GM18517 (cell line): ENCODE measurements around the gene CNIH4.
"Not testable (repeated sequence)": the region's sequence is repeated elsewhere in the genome, so short reads cannot be mapped to it uniquely, and the experiment has no call there.

Source experiments
- ATAC-seq: cut with Tn5 transposase; IDR thresholded peaks from one replicate; pipeline ENCODE4 v1.9.1; 2021; ENCODE audit warnings: mild to moderate bottlenecking, moderate library complexity; ENCODE audit not compliant: unreplicated experiment

CNIH4 gene

DNA sequence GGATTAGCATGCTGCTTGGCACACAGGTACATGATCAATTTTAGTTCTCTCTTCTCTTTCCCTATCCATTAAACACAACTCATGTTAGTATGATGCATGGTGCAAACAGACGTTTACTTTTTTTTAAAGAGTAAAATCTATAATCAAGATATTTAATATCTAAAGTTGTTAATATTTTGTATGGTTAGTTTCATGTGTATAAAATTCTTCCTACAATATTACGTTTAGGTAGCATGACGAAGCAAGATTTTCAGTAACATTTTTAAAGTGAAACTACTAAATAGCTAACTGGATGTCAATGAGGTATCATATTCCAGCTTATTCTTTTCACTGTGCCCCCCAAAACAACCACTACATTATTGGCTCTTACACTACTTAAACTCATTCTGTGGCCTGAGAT is 36.6 kb downstream of the CNIH4 start:
- no peak for ATAC-seq

DNA sequence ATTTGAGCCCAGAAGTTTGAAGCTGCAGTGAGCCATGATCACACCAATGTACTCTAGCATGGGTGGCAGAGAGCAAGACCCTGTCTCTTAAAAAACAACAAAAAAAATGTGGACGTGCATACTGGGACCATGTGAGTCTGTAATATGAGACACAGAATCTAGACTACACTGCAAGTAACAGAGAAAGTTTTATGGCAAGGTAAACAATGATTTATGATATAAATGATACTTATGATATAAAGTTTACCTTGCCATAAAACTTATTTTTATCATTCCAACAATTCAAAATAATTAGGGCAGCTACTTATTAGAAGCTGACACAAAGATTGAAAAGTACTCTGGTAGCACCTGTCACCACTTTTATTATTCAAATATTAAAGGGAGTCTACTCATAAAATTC is 43.2 kb downstream of the CNIH4 start:
- ATAC-seq, result no peak

DNA sequence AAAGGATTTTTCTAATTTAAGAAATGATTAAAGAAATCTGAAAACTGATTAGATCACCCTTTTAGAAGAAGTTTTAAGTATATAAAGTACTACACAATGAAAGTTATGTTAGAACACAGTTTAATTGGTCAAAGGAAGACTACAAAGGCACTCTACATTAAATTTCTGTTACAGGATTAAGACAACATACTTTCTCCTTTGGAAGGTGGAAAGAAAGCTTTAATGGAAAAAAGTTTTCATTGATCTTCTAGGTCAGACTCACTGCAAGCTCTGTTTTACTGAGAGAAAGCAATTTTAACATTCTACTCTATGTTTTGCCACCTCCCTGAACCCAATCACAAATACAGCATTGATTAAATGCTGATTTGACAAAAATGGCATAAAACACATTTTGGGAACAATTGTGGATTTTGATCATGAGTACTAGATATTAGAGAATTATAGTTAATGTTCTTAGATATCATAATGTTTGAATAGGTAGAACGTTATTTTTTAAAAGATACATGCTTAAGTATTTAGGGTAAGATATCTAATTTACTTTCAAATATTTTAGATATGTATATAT is 45.9 kb downstream of the CNIH4 start:
- no peak for ATAC-seq

DNA sequence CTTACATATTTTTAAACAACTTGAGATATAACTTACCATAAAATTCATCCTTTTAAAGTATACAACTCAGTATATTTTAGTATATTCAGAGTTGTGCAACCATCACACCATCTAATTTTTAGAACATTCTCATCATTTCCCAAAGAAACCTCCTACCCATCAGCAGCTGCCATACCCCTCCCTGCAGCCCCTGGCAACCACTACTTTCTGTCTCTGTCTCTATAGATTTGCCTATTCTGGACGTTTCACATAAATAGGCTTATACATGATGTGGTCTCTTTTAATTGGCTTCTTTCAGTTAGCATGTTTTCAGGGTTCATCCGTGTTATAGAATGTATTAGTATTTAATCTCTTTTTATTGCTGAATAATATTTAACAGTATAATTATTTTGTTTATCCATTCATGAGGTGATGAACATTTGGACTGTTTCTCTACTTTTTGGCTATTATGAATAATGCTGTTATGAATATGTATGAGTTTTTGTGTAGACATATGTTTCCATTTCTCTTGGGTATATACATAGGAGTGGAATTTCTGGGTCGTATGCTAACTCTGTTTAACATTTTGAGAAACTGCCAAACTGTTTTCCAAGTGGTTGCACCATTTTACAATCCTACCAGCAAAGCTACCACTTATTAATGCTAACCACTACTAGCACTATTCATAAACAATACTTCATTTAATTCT is 48.4 kb downstream of the CNIH4 start:
- ATAC-seq, result no peak

DNA sequence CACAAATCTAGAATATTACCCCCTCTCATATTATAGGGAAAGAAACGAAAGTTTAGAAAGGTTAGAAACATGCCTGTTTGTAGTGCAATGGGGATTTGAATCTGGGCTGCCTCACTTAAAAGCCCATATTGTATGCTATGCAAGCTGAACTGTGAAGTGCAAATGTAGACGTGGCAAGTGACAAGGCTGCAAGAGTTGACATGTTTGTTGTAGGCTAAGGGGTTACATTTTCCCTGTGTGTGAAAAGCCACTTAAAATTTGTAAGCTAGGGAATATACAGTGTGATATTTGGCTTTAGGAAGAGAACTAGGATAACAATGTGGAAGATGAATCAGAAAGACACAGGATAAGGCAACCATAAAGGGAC is 48.9 kb downstream of the CNIH4 start:
- no peak for ATAC-seq

DNA sequence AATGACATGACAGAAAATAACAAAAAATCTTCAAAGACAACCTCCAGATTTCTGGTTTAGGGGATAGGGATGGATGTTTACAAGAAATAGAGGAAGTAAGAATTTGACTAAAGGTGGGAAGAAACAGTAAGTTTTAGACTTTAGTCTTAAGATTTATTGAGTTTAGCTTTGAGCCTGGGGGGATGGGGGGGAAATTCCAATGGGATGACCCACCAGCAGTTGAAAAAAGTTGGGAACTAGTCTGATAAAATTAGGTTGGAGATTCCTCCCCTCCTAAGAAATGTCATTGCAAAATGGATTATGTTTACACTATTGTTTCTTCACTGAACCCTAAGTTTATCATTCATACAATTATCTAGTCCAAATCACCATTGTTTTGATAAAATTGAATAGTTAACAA is 49.5 kb downstream of the CNIH4 start:
- no peak for ATAC-seq

DNA sequence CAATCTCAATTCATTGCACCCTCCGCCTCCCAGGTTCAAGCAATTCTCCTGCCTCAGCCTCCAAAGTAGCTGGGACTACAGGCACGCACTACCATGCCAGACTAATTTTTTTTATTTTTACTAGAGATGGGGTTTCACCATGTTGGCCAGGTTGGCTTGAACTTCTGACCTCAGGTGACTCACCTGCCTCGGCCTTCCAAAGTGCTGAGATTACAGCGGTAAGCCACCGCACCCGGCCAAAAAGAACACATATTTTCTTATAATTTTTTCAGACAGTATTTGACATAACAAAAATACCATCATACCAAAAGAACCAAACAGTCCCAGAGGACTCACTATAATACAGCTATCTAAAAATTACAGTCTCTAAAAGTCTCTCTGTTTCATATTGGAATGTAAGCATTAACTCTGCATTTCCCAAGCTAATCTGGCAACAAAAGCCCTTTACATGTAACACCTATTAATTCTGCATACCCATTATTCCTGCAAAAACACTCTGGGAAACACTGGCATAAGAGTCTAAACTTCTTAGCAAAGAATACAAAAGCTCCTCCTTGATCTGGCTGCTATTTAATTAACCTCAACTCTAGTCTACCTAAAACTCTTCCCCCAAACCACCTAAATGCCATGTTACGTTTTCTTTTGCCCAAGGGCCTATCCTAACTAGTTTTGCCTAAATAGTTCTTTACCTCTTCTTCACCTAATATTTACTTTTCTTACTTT is 51.1 kb downstream of the CNIH4 start:
- ATAC-seq, result no peak

DNA sequence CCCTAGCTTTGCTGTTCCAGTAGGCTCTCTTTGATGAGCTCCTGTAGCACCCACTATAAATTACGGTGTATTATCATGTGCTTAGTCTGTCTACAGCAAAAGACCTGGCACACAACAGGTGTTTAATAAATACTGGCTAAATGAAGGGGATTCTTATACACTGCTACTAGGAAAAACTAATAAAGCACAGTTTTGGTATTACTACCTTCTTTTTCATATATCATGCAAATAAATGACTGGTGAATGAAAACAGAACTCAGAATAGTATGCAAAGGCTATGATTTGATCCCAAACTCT is 51.6 kb downstream of the CNIH4 start:
- ATAC-seq, result no peak

DNA sequence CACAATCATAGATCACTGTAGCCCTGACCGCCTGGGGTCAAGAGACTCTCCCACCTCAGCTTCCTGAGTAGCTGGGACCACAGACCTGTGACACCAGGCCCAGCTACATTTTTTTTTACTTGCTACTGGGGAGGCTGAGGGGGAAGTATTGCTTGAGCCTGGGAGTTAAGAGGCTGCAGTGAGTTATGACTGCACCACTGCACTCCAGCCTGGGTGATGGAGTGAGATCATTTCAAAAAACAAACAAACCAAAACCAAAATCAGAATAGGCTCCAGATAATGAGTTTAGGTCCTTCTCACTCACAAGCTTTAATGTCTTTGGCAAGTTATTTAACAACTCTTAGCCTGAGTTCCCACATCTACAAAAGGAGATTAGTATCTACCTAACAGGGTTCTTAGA is 55.1 kb downstream of the CNIH4 start:
- ATAC-seq, result no peak

DNA sequence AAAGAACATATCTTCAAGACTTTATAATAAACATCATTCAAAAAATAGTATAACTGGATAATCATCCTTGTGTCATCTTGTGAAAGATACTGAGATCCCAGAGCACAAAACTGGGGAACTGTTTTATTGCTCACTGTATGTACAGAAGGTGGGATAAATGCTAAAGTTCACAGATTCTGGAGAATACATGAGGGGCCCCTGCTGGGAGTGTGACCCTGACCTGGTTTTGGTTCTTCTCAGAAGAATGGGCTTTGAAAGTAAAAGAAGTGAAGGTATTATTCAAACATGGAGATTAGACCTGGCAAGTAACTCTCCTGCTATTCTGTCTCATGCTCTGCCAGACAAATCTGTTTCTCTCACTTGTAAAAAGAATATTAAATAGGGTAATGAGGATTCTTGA is 63.4 kb downstream of the CNIH4 start:
- no peak for ATAC-seq

DNA sequence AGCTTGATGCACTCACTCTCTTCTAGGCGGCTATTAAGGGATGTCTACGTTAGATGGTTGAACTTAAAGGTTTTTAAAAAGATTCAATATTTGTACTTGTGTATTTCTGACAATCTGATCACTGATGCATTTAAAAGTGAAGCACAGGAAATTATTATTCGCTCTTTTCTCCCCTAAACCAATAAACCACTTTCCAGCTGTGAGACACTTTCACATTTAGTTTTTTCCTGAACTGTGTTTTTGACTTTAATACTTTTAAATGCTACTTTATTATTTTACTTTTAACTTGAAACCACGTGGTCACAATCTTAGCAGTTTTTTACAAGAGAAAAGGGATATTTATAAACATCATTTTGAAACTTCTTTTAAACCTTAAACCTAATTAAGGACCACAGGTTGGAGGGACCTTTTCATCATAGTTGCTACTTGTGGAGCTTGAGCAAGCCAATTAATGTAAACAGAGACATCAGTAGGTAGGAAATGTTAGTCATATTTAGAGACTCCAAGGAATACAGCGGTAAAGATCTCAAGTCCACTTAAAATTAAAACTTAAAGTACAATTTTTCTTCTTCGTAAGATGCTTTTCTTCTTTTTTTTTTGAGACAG is 68.7 kb downstream of the CNIH4 start:
- ATAC-seq, result no peak

DNA sequence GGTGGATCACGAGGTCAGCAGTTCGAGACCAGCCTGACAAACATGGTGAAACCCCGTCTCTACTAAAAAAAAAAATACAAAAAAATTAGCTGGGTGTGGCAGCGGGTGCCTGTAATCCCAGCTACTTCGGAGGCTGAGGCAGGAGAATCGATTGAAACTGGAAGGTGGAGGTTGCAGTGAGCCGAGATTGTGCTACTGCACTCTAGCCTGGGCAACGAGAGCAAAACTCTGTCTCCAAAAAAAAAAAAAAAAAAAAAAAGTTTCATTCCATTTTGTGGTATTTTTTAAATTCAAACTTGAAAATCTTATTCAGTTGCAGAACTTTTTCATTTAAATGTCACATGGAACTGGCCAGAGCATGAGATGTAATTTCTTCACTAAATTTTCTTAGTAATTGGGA is 70.2 kb downstream of the CNIH4 start:
- not testable (repeated sequence) for ATAC-seq

DNA sequence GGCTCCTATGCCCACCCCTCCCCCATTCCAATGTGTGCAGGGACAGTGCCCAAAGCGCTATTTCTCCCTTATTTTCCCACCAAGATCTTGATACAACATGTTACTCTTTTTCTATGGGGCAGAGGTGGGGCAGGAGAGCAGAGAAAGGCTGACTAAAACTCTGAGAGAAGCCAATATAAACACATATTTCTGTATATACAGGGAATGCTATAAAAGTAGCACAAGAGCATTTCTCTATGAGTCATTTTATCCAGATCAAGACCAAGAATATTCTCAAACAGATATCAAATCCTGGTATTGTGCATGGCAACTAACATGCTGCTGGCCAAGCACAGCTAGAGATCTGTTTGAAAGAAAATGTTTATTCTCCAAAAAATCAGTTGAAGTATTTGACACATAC is 70.7 kb downstream of the CNIH4 start:
- no peak for ATAC-seq

DNA sequence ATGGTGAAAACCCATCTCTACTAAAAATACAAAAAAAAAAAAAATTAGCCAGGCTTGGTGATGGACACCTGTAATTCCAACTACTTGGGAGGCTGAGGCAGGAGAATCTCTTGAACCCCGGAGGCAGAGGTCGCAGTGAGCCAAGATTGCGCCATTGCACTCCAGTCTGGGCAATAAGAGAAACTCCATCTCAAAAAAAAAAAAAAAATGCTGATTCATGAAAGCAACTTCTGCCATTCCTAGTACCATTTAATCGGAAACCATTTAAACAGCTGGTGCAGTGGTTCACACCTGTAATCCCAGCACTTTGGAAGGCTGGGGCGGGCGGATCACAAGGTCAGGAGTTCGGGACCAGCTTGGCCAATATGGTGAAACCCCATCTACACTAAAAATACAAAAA is 72.0 kb downstream of the CNIH4 start:
- ATAC-seq, result not testable (repeated sequence)
